WERI-Rb-1 (cell line): Measurements from ENCODE around the gene WIPF3.

Source experiments
- DNase-seq: peaks from one replicate; pipeline ENCODE4 v3.0.0-alpha.2; 2020
- H3K27ac ChIP-seq: fragments of 250-450 bp; sonication (Bioruptor Pico); 2 replicates; pipeline ENCODE4 v1.5.1; 2020; ENCODE audit warnings: mild to moderate bottlenecking, moderate library complexity
- H3K27me3 ChIP-seq: fragments of 250-450 bp; sonication (Bioruptor Pico); 2 replicates; pipeline ENCODE4 v1.5.1; 2021; ENCODE audit warnings: mild to moderate bottlenecking, low read depth, moderate library complexity; ENCODE audit not compliant: insufficient read depth, severe bottlenecking
- H3K36me3 ChIP-seq: fragments of 250-450 bp; sonication (Bioruptor Pico); 2 replicates; pipeline ENCODE4 v1.5.1; 2020; ENCODE audit warnings: mild to moderate bottlenecking, moderate library complexity
- H3K4me3 ChIP-seq: 2 replicates; pipeline ENCODE4 v1.5.1; 2011; ENCODE audit warnings: low read depth, mild to moderate bottlenecking, control low read depth, low read length
- H3K9me3 ChIP-seq: fragments of 250-450 bp; sonication (Bioruptor Pico); 2 replicates; pipeline ENCODE4 v1.5.1; 2021; ENCODE audit warnings: mild to moderate bottlenecking, moderate library complexity; ENCODE audit not compliant: severe bottlenecking
- CTCF ChIP-seq: IDR thresholded peaks from 2 replicates; pipeline ENCODE4 v1.5.1; 2011; ENCODE audit warnings: low read depth, mild to moderate bottlenecking, control low read depth, inconsistent platforms, low read length

WIPF3 gene

GRCh38 chr7:29852457-29852856 lies 46.1 kb downstream of the WIPF3 start:
- Histone ChIP-seq H3K36me3 (no peaks in the 10 kb centered on the region), H3K27ac (no peak overlapping the region), H3K27me3 (no peaks in the 10 kb centered on the region), H3K4me3 (no peak overlapping the region), H3K9me3 (no peaks in the 10 kb centered on the region)
- DNase-seq, result no peak
- no peak for TF ChIP-seq CTCF

GRCh38 chr7:29853072-29853471 lies 46.8 kb downstream of the WIPF3 start:
- Histone ChIP-seq H3K27ac (no peak overlapping the region), H3K9me3 (no peaks in the 10 kb centered on the region), H3K4me3 (no peak overlapping the region), H3K36me3 (no peaks in the 10 kb centered on the region), H3K27me3 (no peaks in the 10 kb centered on the region)
- no peak for TF ChIP-seq CTCF
- no peak for DNase-seq

GRCh38 chr7:29853789-29854188 lies 47.5 kb downstream of the WIPF3 start:
- DNase-seq, result no peak
- Histone ChIP-seq H3K9me3 (no peaks in the 10 kb centered on the region), H3K4me3 (no peak overlapping the region), H3K36me3 (no peaks in the 10 kb centered on the region), H3K27me3 (no peaks in the 10 kb centered on the region), H3K27ac (no peak overlapping the region)
- TF ChIP-seq CTCF, result no peak

GRCh38 chr7:29854257-29854938 lies 48.1 kb downstream of the WIPF3 start:
- Histone ChIP-seq H3K36me3 (no peaks in the 10 kb centered on the region), H3K27me3 (no peaks in the 10 kb centered on the region), H3K27ac (no peak overlapping the region), H3K4me3 (no peak overlapping the region), H3K9me3 (no peaks in the 10 kb centered on the region)
- no peak for TF ChIP-seq CTCF
- DNase-seq, result no peak

GRCh38 chr7:29857654-29858053 lies 51.3 kb downstream of the WIPF3 start:
- Histone ChIP-seq H3K36me3 (no peaks in the 10 kb centered on the region), H3K4me3 (no peak overlapping the region), H3K27me3 (no peaks in the 10 kb centered on the region), H3K27ac (no peak overlapping the region), H3K9me3 (no peaks in the 10 kb centered on the region)
- no peak for TF ChIP-seq CTCF
- no peak for DNase-seq
